Breast epithelium (tissue), 4 donors: Measurements from ENCODE around the gene PAK1. TPM values are rescaled to one million over a fixed set of nuclear protein-coding genes. Genes with fewer than 3 reads are reported as not detected.

ENCODE experiments used
- DNase-seq, 2 donors: peaks; one replicate each; pipeline ENCODE4 v3.0.0-alpha.2; 2019; ENCODE audit warnings: low spot score in 2 of 2
- H3K27ac ChIP-seq, 2 donors: fragments of 200-600 bp; sonication (generic) in 1 of 2; one replicate each; pipeline ENCODE4 v1.5.1; 2016 to 2019; ENCODE audit warnings: mild to moderate bottlenecking in 1 of 2
- H3K27me3 ChIP-seq, 2 donors: fragments of 200-600 bp; sonication (generic) in 1 of 2; one replicate each; pipeline versions ENCODE4 v1.5.1 to v1.6.0; 2017 to 2019; ENCODE audit warnings: control low read depth in 1 of 2, mild to moderate bottlenecking in 1 of 2
- H3K36me3 ChIP-seq: fragments of 200-600 bp; one replicate; pipeline ENCODE4 v1.5.1; 2019
- H3K4me1 ChIP-seq, 2 donors: fragments of 200-600 bp; sonication (generic); one replicate each; pipeline ENCODE4 v1.5.1; 2016 to 2019; ENCODE audit warnings: control low read depth in 1 of 2
- H3K4me3 ChIP-seq, 3 donors: fragments of 200-600 bp; sonication (generic); 1 replicate in 2 of 3; 2 replicates in 1 of 3; pipeline ENCODE4 v1.5.1; 2016 to 2019; ENCODE audit warnings: mild to moderate bottlenecking in 3 of 3, moderate library complexity in 2 of 3
- H3K9me3 ChIP-seq, 2 donors: fragments of 200-600 bp; sonication (generic) in 1 of 2; one replicate each; pipeline ENCODE4 v1.5.1; 2016 to 2019; ENCODE audit warnings: control low read depth in 1 of 2
- POLR2A ChIP-seq: fragments of 450-650 bp; IDR thresholded peaks from one replicate; pipeline ENCODE4 v1.6.1; 2016; ENCODE audit warnings: antibody characterized with exemption, mild to moderate bottlenecking, moderate library complexity
- POLR2AphosphoS5 ChIP-seq, 3 donors: sonication (generic); formaldehyde crosslinking; IDR thresholded peaks; one replicate each; pipeline ENCODE4 v1.6.1; 2017; ENCODE audit warnings: antibody characterized with exemption in 3 of 3
- intact Hi-C: fragments of 100-400 bp; cut with DNase I; formaldehyde crosslinking; loops from one replicate; pipeline ENCODE4 v1.15.1; 2023; ENCODE audit warnings: low total_unique reads
- total RNA-seq, 3 donors: library from RNA; depleted of rRNA; stranded (reverse); fragments of >200 nt; gene quantifications; one replicate each; pipeline ENCODE4 v1.1.0, GENCODE V29; 2016
- TF ChIP-seq, protein P1 (sequence below), 3 donors: fragments of 450-650 bp; IDR thresholded peaks; one replicate each; pipeline ENCODE4 v1.5.1; 2016 to 2017; ENCODE audit warnings: antibody characterized with exemption in 3 of 3, mild to moderate bottlenecking in 3 of 3, moderate library complexity in 3 of 3

The PAK1 gene
- total RNA-seq, 3 donors from 2014 or later: 23.2 to 59.6 (median 42.6) TPM

DNA sequence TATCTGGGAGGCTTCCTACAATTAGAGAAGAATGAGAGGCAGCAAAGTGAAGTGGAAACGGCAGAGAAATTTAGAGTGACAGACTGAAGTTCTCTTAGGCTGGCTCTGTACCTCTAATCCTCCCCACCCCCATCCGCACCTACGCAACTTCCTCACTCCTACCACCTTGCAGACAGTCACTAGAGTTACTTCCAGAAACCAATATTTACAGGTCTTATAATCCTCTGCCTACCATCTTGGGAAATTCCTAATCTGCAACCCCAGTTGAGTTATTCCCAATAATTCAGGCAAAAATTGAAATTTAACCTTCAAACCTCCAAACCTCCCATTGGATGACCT lies 71.7 kb downstream of the PAK1 start:
- intact Hi-C loops: no loop called here
- no peak for TF ChIP-seq POLR2AphosphoS5 (IDR thresholded peaks at IDR 0.05)
- TF ChIP-seq, protein P1, sequence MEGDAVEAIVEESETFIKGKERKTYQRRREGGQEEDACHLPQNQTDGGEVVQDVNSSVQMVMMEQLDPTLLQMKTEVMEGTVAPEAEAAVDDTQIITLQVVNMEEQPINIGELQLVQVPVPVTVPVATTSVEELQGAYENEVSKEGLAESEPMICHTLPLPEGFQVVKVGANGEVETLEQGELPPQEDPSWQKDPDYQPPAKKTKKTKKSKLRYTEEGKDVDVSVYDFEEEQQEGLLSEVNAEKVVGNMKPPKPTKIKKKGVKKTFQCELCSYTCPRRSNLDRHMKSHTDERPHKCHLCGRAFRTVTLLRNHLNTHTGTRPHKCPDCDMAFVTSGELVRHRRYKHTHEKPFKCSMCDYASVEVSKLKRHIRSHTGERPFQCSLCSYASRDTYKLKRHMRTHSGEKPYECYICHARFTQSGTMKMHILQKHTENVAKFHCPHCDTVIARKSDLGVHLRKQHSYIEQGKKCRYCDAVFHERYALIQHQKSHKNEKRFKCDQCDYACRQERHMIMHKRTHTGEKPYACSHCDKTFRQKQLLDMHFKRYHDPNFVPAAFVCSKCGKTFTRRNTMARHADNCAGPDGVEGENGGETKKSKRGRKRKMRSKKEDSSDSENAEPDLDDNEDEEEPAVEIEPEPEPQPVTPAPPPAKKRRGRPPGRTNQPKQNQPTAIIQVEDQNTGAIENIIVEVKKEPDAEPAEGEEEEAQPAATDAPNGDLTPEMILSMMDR (IDR thresholded peaks at IDR 0.05): no peak
- TF ChIP-seq POLR2A: no peak
- Histone ChIP-seq H3K4me3 (no peak overlapping the region), H3K4me1 (no peaks in the 10 kb centered on the region), H3K27ac (no peak overlapping the region), H3K36me3 (no peaks in the 10 kb centered on the region), H3K27me3 (no peaks in the 10 kb centered on the region), H3K9me3 (no peaks in the 10 kb centered on the region)
- no peak for DNase-seq

- Histone ChIP-seq H3K36me3 (no peaks in the 10 kb centered on the region), H3K4me3 (no peak overlapping the region), H3K4me1 (no peaks in the 10 kb centered on the region), H3K27ac (no peak overlapping the region), H3K27me3 (no peaks in the 10 kb centered on the region), H3K9me3 (no peaks in the 10 kb centered on the region)
- intact Hi-C loops: no loop called here
- DNase-seq: no peak
- TF ChIP-seq POLR2AphosphoS5 (IDR thresholded peaks at IDR 0.05) (no peak), POLR2A (no peak)
- TF ChIP-seq, protein P1 (IDR thresholded peaks at IDR 0.05): no peak
These were observed 72.2 kb downstream of the PAK1 start for GRCh38 chr11:77401486-77402217.

DNA sequence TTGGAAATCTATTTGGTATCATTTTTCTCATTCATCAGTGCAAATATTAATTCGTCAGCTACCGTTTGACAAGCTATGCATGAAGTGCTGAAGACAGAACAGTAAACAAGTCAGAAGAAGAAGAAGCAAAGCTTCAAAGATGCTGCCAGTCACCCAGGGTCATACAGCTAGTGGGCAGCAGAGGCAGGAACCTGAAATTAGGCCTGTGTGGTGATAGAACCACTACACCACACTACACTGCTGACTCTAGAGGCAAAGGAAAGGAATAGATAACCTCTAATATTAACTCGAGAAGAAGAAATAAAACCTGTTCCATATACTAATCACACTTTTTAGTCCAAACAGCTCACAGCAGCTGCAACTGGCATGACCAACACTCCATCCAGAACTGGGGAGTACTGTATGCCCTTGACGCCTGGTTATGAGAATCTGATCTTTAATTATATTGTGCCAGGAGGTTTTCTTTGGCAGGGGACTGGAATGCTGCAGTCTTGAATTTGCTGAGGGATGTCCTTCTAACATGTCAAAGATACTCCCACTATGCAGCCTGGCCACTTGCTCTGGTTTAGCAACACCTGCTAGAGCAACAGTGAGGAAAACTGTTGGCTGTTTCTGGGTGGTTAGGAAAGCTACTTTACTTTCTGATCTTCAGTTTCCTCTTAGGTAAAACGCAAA lies 73.0 kb downstream of the PAK1 start:
- Histone ChIP-seq H3K27ac (no peak overlapping the region), H3K36me3 (no peaks in the 10 kb centered on the region), H3K4me1 (no peaks in the 10 kb centered on the region), H3K27me3 (no peaks in the 10 kb centered on the region), H3K4me3 (no peak overlapping the region), H3K9me3 (no peaks in the 10 kb centered on the region)
- intact Hi-C loops: no loop called here
- DNase-seq: no peak
- TF ChIP-seq POLR2AphosphoS5 (IDR thresholded peaks at IDR 0.05): no peak
- TF ChIP-seq POLR2A: no peak
- TF ChIP-seq, protein P1 (IDR thresholded peaks at IDR 0.05): no peak

- no peak for DNase-seq
- Histone ChIP-seq H3K4me3 (no peak overlapping the region), H3K36me3 (no peaks in the 10 kb centered on the region), H3K9me3 (no peaks in the 10 kb centered on the region), H3K27me3 (no peaks in the 10 kb centered on the region), H3K27ac (no peak overlapping the region), H3K4me1 (no peaks in the 10 kb centered on the region)
- intact Hi-C loops: no loop called here
- TF ChIP-seq POLR2A: no peak
- TF ChIP-seq, protein P1 (IDR thresholded peaks at IDR 0.05): no peak
- no peak for TF ChIP-seq POLR2AphosphoS5 (IDR thresholded peaks at IDR 0.05)
These were observed 73.6 kb downstream of the PAK1 start for GRCh38 chr11:77400271-77400670.

- TF ChIP-seq POLR2AphosphoS5 (IDR thresholded peaks at IDR 0.05) (no peak), POLR2A (no peak)
- TF ChIP-seq, protein P1 (IDR thresholded peaks at IDR 0.05): no peak
- H3K27me3 ChIP-seq: no peaks in the 10 kb centered on the region
- no peak overlapping the region for H3K4me3 ChIP-seq
- no peak overlapping the region for H3K27ac ChIP-seq
- DNase-seq: no peak
- no peaks in the 10 kb centered on the region for H3K4me1 ChIP-seq
- intact Hi-C loops: no loop called here
- no peaks in the 10 kb centered on the region for H3K36me3 ChIP-seq
- no peaks in the 10 kb centered on the region for H3K9me3 ChIP-seq
These were observed 76.3 kb downstream of the PAK1 start for GRCh38 chr11:77397631-77398030.
